H9 (cell line): ENCODE results near the gene SCN1B. TPM values are rescaled to one million over a fixed set of nuclear protein-coding genes. Genes with fewer than 3 reads are reported as not detected.
"Not testable (repeated sequence)": the region's sequence is repeated elsewhere in the genome, so short reads cannot be mapped to it uniquely, and the experiment has no call there.

Experiments used
- DNase-seq: peaks from one replicate; pipeline ENCODE4 v3.0.0-alpha.2; 2017
- H2AFZ ChIP-seq: one replicate; pipeline ENCODE4 v1.6.1; 2013; ENCODE audit warnings: mild to moderate bottlenecking, low read length, control low read depth, moderate library complexity
- H2AK5ac ChIP-seq: 2 replicates; pipeline ENCODE4 v1.6.1; 2013; ENCODE audit warnings: low read length, control low read depth, mixed read lengths; ENCODE audit not compliant: insufficient read length
- H2BK120ac ChIP-seq: one replicate; pipeline ENCODE4 v1.6.1; 2013; ENCODE audit warnings: low read depth, mild to moderate bottlenecking, low read length, control low read depth, inconsistent platforms; ENCODE audit not compliant: poor library complexity, severe bottlenecking
- H2BK12ac ChIP-seq: 2 replicates; pipeline ENCODE4 v1.6.1; 2013; ENCODE audit warnings: low read length, control low read depth, mixed read lengths, low read depth; ENCODE audit not compliant: insufficient read length
- H2BK15ac ChIP-seq: 2 replicates; pipeline ENCODE4 v1.6.1; 2013; ENCODE audit warnings: low read depth, low read length, control low read depth
- H2BK20ac ChIP-seq: one replicate; pipeline ENCODE4 v1.6.1; 2013; ENCODE audit warnings: low read depth, mild to moderate bottlenecking, low read length, control low read depth, inconsistent platforms; ENCODE audit not compliant: poor library complexity, severe bottlenecking
- H2BK5ac ChIP-seq: 2 replicates; pipeline ENCODE4 v1.6.1; 2013; ENCODE audit warnings: low read length, control low read depth, mixed read lengths; ENCODE audit not compliant: insufficient read length
- H3K14ac ChIP-seq: 2 replicates; pipeline ENCODE4 v1.6.1; 2013; ENCODE audit warnings: low read length, control low read depth; ENCODE audit not compliant: insufficient read depth
- H3K18ac ChIP-seq: 2 replicates; pipeline ENCODE4 v1.6.1; 2013; ENCODE audit warnings: low read depth, mild to moderate bottlenecking, mixed read lengths, low read length, control low read depth; ENCODE audit not compliant: insufficient read length
- H3K23ac ChIP-seq: 2 replicates; pipeline ENCODE4 v1.6.1; 2013; ENCODE audit warnings: low read length, control low read depth, mixed read lengths, low read depth; ENCODE audit not compliant: insufficient read length
- H3K23me2 ChIP-seq: 2 replicates; pipeline ENCODE4 v1.6.1; 2013; ENCODE audit warnings: low read depth, mild to moderate bottlenecking, mixed read lengths, low read length, control low read depth; ENCODE audit not compliant: insufficient read length, poor library complexity, severe bottlenecking
- H3K27ac ChIP-seq: 2 replicates; pipeline ENCODE4 v1.5.1; 2013; ENCODE audit warnings: low read length, control low read depth, mixed read lengths, low read depth; ENCODE audit not compliant: insufficient read length
- H3K27me3 ChIP-seq: 2 replicates; pipeline ENCODE4 v1.6.1; 2013; ENCODE audit warnings: low read length, control low read depth, inconsistent platforms; ENCODE audit not compliant: insufficient read depth
- H3K4ac ChIP-seq: 2 replicates; pipeline ENCODE4 v1.6.1; 2013; ENCODE audit warnings: low read depth, mild to moderate bottlenecking, control low read depth, inconsistent platforms, low read length, moderate library complexity
- H3K4me1 ChIP-seq: 2 replicates; pipeline ENCODE4 v1.6.1; 2013; ENCODE audit warnings: low read length, control low read depth, inconsistent platforms; ENCODE audit not compliant: insufficient read depth
- H3K4me2 ChIP-seq: 2 replicates; pipeline ENCODE4 v1.6.1; 2013; ENCODE audit warnings: low read length, control low read depth, mixed read lengths; ENCODE audit not compliant: insufficient read length, insufficient read depth
- H3K56ac ChIP-seq: 2 replicates; pipeline ENCODE4 v1.6.1; 2013; ENCODE audit warnings: low read depth, mild to moderate bottlenecking, mixed read lengths, low read length, control low read depth; ENCODE audit not compliant: insufficient read length
- H3K79me1 ChIP-seq: 2 replicates; pipeline ENCODE4 v1.6.1; 2013; ENCODE audit warnings: low read depth, mild to moderate bottlenecking, moderate library complexity, low read length, control low read depth, inconsistent platforms; ENCODE audit not compliant: insufficient read depth, poor library complexity, severe bottlenecking
- H3K79me2 ChIP-seq: 2 replicates; pipeline ENCODE4 v1.6.1; 2013; ENCODE audit warnings: low read length, control low read depth, inconsistent platforms; ENCODE audit not compliant: insufficient read depth
- H3K9ac ChIP-seq: 2 replicates; pipeline ENCODE4 v1.6.1; 2013; ENCODE audit warnings: low read length, control low read depth, mixed read lengths; ENCODE audit not compliant: insufficient read length; ENCODE audit errors: extremely low read depth
- H3K9me3 ChIP-seq: one replicate; pipeline ENCODE4 v1.6.1; 2013; ENCODE audit warnings: low read depth, low read length, inconsistent platforms; ENCODE audit not compliant: control insufficient read depth
- H3T11ph ChIP-seq: one replicate; pipeline ENCODE4 v1.6.1; 2013; ENCODE audit warnings: mild to moderate bottlenecking, low read length, control low read depth, inconsistent platforms
- H4K20me1 ChIP-seq: one replicate; pipeline ENCODE4 v1.6.1; 2013; ENCODE audit not compliant: control insufficient read depth, insufficient read length, insufficient read depth
- H4K5ac ChIP-seq: 2 replicates; pipeline ENCODE4 v1.6.1; 2013; ENCODE audit warnings: low read depth, mild to moderate bottlenecking, mixed read lengths, low read length, control low read depth; ENCODE audit not compliant: insufficient read length
- H4K8ac ChIP-seq: replicated peaks from 2 replicates; pipeline ENCODE4 v1.6.1; 2013; ENCODE audit warnings: low read length, control low read depth, mixed read lengths, low read depth; ENCODE audit not compliant: insufficient read length
- H4K91ac ChIP-seq: 2 replicates; pipeline ENCODE4 v1.6.1; 2013; ENCODE audit warnings: low read depth, mild to moderate bottlenecking, moderate library complexity, mixed read lengths, low read length, control low read depth; ENCODE audit not compliant: insufficient read length
- H3K27ac Mint-ChIP-seq, 3 experiments: 2 replicates in 2 of 3; 3 replicates in 1 of 3; pipeline ENCODE4 v1.8.0; 2020 to 2021; ENCODE audit warnings: mixed read lengths in 3 of 3, mild to moderate bottlenecking in 1 of 3, moderate library complexity in 1 of 3
- H3K27me3 Mint-ChIP-seq: 2 replicates; pipeline ENCODE4 v1.8.0; 2021; ENCODE audit warnings: low read depth, mild to moderate bottlenecking, moderate library complexity, mixed read lengths
- H3K36me3 Mint-ChIP-seq, 3 experiments: 2 replicates in 2 of 3; 3 replicates in 1 of 3; pipeline ENCODE4 v1.8.0; 2020 to 2021; ENCODE audit warnings: low read depth in 3 of 3, mixed read lengths in 3 of 3; ENCODE audit not compliant: insufficient read depth in 1 of 3
- H3K4me1 Mint-ChIP-seq, 2 experiments: 2 replicates each; pipeline ENCODE4 v1.8.0; 2020; ENCODE audit warnings: mixed read lengths in 2 of 2
- H3K4me3 Mint-ChIP-seq, 2 experiments: 2 replicates in 1 of 2; 3 replicates in 1 of 2; pipeline ENCODE4 v1.8.0; 2020 to 2021; ENCODE audit warnings: mild to moderate bottlenecking in 2 of 2, mixed read lengths in 2 of 2, moderate library complexity in 1 of 2
- H3K9me3 Mint-ChIP-seq, 2 experiments: 2 replicates in 1 of 2; 3 replicates in 1 of 2; pipeline ENCODE4 v1.8.0; 2020; ENCODE audit warnings: mild to moderate bottlenecking in 2 of 2, mixed read lengths in 2 of 2, moderate library complexity in 1 of 2
- CTCF ChIP-seq: fragments of 200-600 bp; sonication (generic); conservative IDR thresholded peaks from 3 replicates; pipeline ENCODE4 v1.8.0; 2021; ENCODE audit warnings: antibody characterized with exemption, mild to moderate bottlenecking
- WGBS: extraction: QIAGEN DNeasy Blood & Tissue Kit; methylation state at CpG from one replicate; pipeline ENCODE4 v1.1.7; 2013; ENCODE audit warnings: missing lambda C conversion rate, low lambda C conversion rate, mixed read lengths; ENCODE audit not compliant: insufficient read length; ENCODE audit errors: extremely low coverage; 5-methylcytosine and 5-hydroxymethylcytosine counted together
- total RNA-seq: library from RNA; stranded (reverse); gene quantifications from 2 replicates; pipeline ENCODE4 v1.2.1, GENCODE V29; 2021

The SCN1B gene
- total RNA-seq, 1 experiment from 2014 or later = 3.8 TPM

GRCh38 chr19:34997071-34997617 is 33.1 kb upstream of the SCN1B start:
- Histone ChIP-seq H2BK12ac (no peak overlapping the region), H2AK5ac (no peak overlapping the region), H3K9ac (no peak overlapping the region), H2BK120ac (no peak overlapping the region), H3K4me2 (no peak overlapping the region), H3K23ac (no peak overlapping the region), H4K8ac (no peak overlapping the region), H3K9me3 (no peaks in the 10 kb centered on the region), H3T11ph (no peak overlapping the region), H3K23me2 (peaks cover 21% of the 10 kb centered on the region), H3K27ac (peak overlapping the region; percentile 60), H4K5ac (no peak overlapping the region), H3K4me1 (0 out of 2 replicates have a peak, but pooled peaks cover 1% of the 10 kb centered on the region), H2BK20ac (no peak overlapping the region), H3K14ac (no peak overlapping the region), H3K79me2 (peaks cover 11% of the 10 kb centered on the region; the same call in 1 of the 2 replicates), H3K4ac (no peak overlapping the region), H3K56ac (no peak overlapping the region), H3K18ac (no peak overlapping the region), H4K91ac (no peak overlapping the region), H3K27me3 (no peaks in the 10 kb centered on the region), H2AFZ (peak overlapping the region; percentile 42), H4K20me1 (no peaks in the 10 kb centered on the region), H2BK15ac (no peak overlapping the region), H2BK5ac (no peak overlapping the region), H3K79me1 (no peaks in the 10 kb centered on the region)
- peak overlapping the region; percentile 73 to 97 (median 89) for H3K27ac Mint-ChIP-seq
- no peak for DNase-seq
- H3K36me3 Mint-ChIP-seq = peaks cover 10 to 14% (median 10%) of the 10 kb centered on the region in 3 experiments
- WGBS = no CpG with 5 or more reads among the region's 8 CpGs
- no peaks in the 10 kb centered on the region; the same call in none of the 2 replicates for H3K27me3 Mint-ChIP-seq
- peaks cover 0 to 5% of the 10 kb centered on the region in 2 experiments; a peak in 3 of 5 replicates for H3K9me3 Mint-ChIP-seq
- H3K4me1 Mint-ChIP-seq = peaks cover 29 to 40% of the 10 kb centered on the region in 2 experiments
- TF ChIP-seq CTCF = no peak
- peak overlapping the region in 1 of 2 experiments; percentile 52; a peak in 3 of 5 replicates for H3K4me3 Mint-ChIP-seq

- H3K27ac ChIP-seq, H3T11ph ChIP-seq, H2BK15ac ChIP-seq, H3K27me3 Mint-ChIP-seq, H3K4me3 Mint-ChIP-seq, H3K14ac ChIP-seq, H3K4me2 ChIP-seq, H4K20me1 ChIP-seq, DNase-seq, H3K9ac ChIP-seq, H2AK5ac ChIP-seq, H3K9me3 ChIP-seq, H3K23ac ChIP-seq, H4K91ac ChIP-seq, H3K18ac ChIP-seq, H2AFZ ChIP-seq, H3K4me1 ChIP-seq, H2BK120ac ChIP-seq, H3K27ac Mint-ChIP-seq, H2BK5ac ChIP-seq, H2BK12ac ChIP-seq, H4K8ac ChIP-seq, H3K56ac ChIP-seq, H3K79me1 ChIP-seq, H4K5ac ChIP-seq, H3K27me3 ChIP-seq, H3K9me3 Mint-ChIP-seq, H3K4ac ChIP-seq, H2BK20ac ChIP-seq: not testable (repeated sequence)
- Histone ChIP-seq H3K79me2 (peaks cover 19% of the 10 kb centered on the region; the same call in 1 of the 2 replicates), H3K23me2 (peaks cover 21% of the 10 kb centered on the region)
- peaks cover 38 to 51% of the 10 kb centered on the region in 2 experiments for H3K4me1 Mint-ChIP-seq
- peaks cover 20 to 23% (median 20%) of the 10 kb centered on the region in 3 experiments for H3K36me3 Mint-ChIP-seq
- WGBS = no CpG with 5 or more reads among the region's 7 CpGs
Observed at GRCh38 chr19:34998224-34998623, 32.0 kb upstream of the SCN1B start.
